ENCODE results near the gene SLAMF1.
A peak's percentile ranks its signal among the peaks of the same experiment; 100 is the strongest.
"Not testable (repeated sequence)": the region's sequence is repeated elsewhere in the genome, so short reads cannot be mapped to it uniquely, and the experiment has no call there.

SLAMF1 gene

GRCh38 chr1:160605792-160606479, 40.9 kb downstream of the SLAMF1 start:
- no peak for DNase-seq (ENCODE audit: low read depth in 2 of 2)

GRCh38 chr1:160605205-160605604, 41.6 kb downstream of the SLAMF1 start:
- DNase-seq (ENCODE audit: low read depth in 2 of 2): no peak

- no peak for DNase-seq (ENCODE audit: low read depth in 2 of 2)
Observed at GRCh38 chr1:160597705-160598104, 49.1 kb downstream of the SLAMF1 start.

DNA sequence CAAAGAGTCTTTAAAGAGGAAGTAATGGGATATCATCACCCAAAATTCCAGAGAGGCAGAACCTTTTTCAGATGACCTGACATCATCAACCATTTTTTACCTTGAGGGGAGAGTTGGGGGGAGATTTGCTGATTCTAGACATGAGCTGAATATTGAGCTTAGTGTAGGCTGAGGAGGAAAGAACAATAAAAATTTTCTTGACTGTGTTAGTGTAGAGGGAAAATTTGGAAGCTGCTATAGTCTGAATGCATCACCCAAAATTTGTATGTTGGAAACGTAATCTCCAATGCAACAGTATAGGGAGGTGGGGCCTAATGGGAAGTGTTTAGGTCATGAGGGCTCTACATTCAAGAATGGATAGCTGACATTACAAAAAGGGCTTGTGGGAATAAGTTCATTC, 49.8 kb downstream of the SLAMF1 start:
- no peak for DNase-seq (ENCODE audit: low read depth in 2 of 2)

GRCh38 chr1:160590488-160590887, 56.4 kb downstream of the SLAMF1 start:
- no peak for DNase-seq (ENCODE audit: low read depth in 2 of 2)

DNA sequence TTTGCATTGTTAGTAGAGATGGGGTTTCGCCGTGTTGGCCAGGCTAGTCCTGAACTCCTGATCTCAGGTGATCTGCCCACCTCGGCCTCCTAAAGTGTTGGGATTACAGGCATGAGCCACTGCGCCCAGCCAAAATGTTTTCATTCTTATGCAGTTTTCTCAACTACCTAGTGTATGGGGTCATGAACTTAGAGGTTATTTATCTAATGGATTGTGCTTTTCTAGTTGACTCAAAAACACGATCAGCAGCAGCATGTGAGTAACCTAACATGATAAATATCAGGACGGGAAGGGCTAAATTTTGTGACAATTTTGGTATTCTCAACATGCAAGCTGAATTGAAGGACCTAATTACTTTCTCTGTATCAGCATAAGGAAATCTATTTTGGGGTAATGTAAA, 58.4 kb downstream of the SLAMF1 start:
- no peak for DNase-seq (ENCODE audit: low read depth in 2 of 2)

- no peak for DNase-seq (ENCODE audit: low read depth in 2 of 2)
Observed at GRCh38 chr1:160584784-160585183, 62.1 kb downstream of the SLAMF1 start.

GRCh38 chr1:160582976-160583375, 63.9 kb downstream of the SLAMF1 start:
- DNase-seq (ENCODE audit: low read depth in 2 of 2): not testable (repeated sequence)

DNA sequence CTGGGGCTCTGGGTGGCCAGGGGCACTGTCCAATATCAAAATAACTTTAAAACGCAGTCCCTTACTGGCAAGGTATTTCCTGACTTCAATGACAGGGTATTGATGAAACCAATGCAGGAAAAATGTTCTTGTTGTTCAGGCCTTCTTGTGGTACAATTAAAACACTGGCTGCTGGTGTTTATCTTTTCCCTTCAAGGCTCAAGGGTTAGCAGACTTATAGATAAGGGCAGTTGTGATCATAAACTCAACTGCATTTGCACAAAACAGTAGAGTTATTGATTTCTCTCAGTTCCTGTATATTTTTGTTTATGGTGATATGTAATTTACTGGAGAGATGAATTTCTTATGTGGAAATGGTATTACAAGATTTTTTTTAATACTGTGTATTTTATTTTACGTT, 64.9 kb downstream of the SLAMF1 start:
- DNase-seq (ENCODE audit: low read depth in 2 of 2): no peak

- no peak for DNase-seq (ENCODE audit: low read depth in 2 of 2)
Observed at GRCh38 chr1:160580221-160580812, 66.5 kb downstream of the SLAMF1 start.

DNA sequence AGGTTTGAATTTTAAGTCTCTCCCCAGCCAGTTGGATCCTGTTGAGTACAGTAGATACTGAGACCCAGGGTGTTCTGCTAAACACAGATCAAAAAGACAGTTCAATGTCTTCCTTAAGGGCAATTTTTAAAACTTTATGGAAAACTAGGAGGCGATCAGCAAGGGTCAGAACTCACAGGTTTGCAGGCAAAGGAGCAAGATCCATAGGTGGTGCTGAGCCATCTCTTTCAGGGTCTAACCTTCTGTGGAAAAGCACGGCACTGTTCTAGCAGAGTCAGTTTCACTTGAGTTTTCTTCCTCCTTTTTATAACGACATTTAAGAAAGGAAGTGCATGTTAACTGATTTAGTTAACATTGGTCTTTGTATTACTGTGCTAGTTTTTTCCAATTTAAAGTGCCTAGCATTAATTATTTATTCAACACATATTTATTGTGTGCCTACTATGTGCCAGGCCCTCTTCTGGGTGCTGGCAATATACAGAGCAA, 67.6 kb downstream of the SLAMF1 start, which contains the start of gene CD84:
TSS of gene CD84 (minus strand) at position 281 of the 486 bp plus-strand sequence. CDS start at position 222, 59 bp downstream.
- DNase-seq (ENCODE audit: low read depth in 2 of 2): no peak

DNA sequence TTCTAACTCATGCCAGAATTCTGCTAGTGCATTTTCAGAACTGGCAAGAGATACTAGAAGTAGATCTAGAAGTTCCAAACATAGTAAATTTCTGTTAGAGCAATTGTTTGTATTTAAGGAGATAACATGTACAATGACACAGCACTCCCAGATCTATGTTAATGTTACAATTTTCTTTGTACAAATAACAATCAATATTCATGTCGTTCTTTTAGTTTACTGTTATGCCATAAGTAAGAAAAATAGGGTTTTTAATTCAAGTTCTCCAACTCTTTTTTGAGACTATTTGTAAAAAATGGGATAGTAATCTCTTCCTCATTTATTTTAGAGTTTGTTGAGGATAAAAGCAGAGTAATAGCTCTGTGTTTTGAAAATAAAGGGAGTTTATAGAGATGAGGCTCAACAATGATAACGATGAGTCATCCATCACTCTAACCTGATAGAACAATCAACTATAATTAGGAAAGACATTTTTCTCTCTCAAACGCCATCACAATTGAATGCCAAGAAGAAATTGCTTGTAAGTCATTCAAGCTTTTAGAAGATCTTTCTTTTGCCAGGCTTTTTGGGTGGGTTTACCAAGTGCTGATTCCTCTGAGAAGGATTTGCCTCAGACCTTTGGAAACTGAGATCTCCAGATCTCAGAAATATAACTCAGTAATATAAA, 68.2 kb downstream of the SLAMF1 start:
- DNase-seq (ENCODE audit: low read depth in 2 of 2): no peak

DNA sequence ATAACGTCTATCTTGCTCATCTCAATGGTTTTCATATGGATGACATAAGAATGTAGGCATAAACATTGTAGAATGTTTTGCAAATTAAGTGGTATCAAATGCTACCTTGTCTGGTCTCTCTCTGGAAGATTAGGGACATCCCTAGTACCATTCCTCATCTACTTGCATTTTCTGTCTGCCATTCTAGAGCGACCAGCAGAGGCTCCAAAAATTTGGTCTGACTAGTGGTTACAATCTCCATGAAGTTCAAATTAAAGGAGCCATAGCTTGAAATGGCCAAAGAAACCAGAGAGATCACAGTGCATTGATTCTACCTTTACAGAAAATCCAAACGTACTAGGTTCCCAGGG, 68.7 kb downstream of the SLAMF1 start:
- DNase-seq (ENCODE audit: low read depth in 2 of 2): no peak

DNA sequence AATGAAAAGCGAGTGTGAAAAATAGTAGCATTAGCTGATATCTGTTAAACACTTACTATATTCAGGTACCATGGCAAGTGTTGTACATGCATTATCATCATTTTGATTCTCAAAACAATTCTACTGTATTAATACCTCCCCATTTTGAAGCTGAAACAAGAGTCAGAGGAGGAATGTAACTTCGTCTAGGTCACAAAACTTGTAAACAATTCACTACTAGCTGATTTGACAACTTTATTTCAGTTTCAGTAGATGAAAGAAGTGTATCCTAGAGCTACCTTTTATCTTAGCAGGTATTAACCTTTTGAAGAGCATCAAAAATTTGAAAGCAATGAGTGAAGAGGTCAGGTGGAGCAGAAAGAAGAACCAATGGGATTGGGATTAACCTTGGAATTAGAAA, 69.2 kb downstream of the SLAMF1 start:
- DNase-seq (ENCODE audit: low read depth in 2 of 2): no peak

DNA sequence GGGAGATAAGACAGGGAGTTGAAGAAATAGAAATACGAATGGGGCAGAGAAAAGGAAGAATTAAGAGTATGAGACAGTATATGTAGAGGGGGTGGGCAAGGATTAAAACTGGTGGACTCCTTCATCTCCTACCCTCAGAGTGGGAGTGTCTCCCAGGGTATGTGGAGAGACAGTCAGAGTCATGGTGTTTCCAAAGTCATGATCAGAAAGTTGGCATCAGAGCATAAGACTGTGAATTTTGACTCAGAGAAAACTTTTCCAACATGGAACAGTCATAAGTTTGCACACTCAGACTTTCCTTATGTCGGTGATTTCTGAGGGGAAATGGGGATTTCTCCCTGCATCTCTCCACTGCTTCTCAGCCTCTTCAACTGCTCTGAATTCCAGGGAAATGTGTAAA, 70.0 kb downstream of the SLAMF1 start:
- DNase-seq (ENCODE audit: low read depth in 2 of 2): no peak

DNA sequence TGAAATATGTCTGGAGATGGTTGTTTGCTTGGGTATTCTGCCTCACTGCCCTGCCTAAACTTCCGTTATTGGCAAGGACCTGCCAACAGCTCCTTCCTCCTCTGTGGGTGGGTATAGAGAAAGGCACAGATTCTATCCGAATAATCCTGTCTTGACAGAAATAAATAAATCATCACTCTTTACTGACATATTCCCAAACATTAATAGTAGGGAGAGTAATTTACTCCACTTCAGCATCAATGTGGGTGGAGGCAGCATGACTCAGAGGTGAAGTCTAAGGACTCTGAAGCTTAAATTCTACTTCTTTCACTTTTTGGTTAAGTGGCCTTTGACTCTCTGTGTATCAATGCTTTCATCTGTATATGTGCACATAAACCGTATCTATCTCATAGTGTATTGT, 70.5 kb downstream of the SLAMF1 start:
- DNase-seq (ENCODE audit: low read depth in 2 of 2): no peak

- DNase-seq (ENCODE audit: low read depth in 2 of 2): no peak
Observed at GRCh38 chr1:160575112-160575664, 71.7 kb downstream of the SLAMF1 start.

DNA sequence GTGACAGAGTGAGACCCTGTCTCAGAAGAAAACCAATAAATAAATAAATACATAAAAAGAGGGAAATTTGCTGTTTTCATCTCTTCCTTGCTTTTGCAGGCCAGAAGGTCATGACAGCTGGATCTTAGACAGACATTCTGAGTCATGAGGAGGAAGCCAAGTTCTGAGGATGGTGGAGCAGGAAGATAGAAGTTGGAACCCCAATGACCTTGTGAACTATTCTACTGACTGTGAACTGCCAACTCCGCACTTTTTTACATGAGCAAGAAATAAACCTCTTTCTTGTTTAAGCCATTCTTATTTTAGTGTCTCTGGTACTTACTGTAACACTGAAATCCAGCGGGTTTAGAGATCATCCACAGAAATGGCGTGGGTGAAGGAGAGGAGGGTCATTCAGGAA, 76.0 kb downstream of the SLAMF1 start:
- no peak for DNase-seq (ENCODE audit: low read depth in 2 of 2)

GRCh38 chr1:160569806-160570205, 77.0 kb downstream of the SLAMF1 start:
- DNase-seq (ENCODE audit: low read depth in 2 of 2): no peak

- peak in 1 of 2 donors; percentile 53 for DNase-seq (ENCODE audit: low read depth in 2 of 2)
Observed at GRCh38 chr1:160567858-160568682, 78.8 kb downstream of the SLAMF1 start.

- no peak for DNase-seq (ENCODE audit: low read depth in 2 of 2)
Observed at GRCh38 chr1:160567341-160567740, 79.5 kb downstream of the SLAMF1 start.

GRCh38 chr1:160565564-160565963, 81.3 kb downstream of the SLAMF1 start:
- no peak for DNase-seq (ENCODE audit: low read depth in 2 of 2)

Measured in stimulated activated CD8-positive, alpha-beta memory T cell treated with anti-CD3 and anti-CD28 coated beads, Interleukin-2, amount 100 ng/mL, for 1 hour (primary cell).